Right lobe of liver (tissue), 4 donors: Measurements from ENCODE around the gene DNAAF8.

ENCODE experiments used
- CTCF ChIP-seq, 4 donors: fragments of 200-600 bp in 3 of 4; fragments of 450-650 bp in 1 of 4; IDR thresholded peaks; one replicate each; pipeline versions ENCODE4 v1.5.1 to v1.8.0; 2016 to 2022; ENCODE audit warnings: antibody characterized with exemption in 4 of 4, mild to moderate bottlenecking in 2 of 4
- POLR2A ChIP-seq: fragments of 450-650 bp; IDR thresholded peaks from one replicate; pipeline ENCODE4 v1.6.1; 2017; ENCODE audit warnings: antibody characterized with exemption, mild to moderate bottlenecking
- donor health status: DM: no; HTN: no; CAD: no.
- donor health status: DM: no; HTN: no; CAD: no.
- donor health status: DM: no; HTN: yes; CAD: no.

DNA sequence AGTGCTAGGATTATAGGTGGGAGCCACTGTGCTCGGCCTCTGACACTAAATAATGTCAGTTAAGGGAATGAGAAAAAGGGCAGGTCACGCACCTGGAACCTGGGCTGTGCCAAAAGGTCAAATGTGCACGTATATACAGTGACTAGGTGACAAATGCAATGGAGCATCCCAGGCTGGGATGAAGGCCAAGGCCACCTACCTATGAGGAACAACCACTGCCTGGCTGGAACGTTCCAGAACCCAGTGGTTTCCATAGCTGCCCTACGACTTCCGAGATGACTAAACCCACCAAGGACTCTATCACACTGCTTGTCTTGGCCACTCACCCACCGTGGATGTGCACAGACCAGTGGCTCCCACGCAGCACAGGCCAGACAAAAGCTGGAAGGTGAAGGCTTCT lies 16.6 kb downstream of the DNAAF8 start:
- no peak for TF ChIP-seq CTCF (IDR thresholded peaks at IDR 0.05)
- no peak for TF ChIP-seq POLR2A
